ENCODE data around the gene TMEM106B. TPM values are rescaled to one million over a fixed set of nuclear protein-coding genes. Genes with fewer than 3 reads are reported as not detected.

TMEM106B gene
- total RNA-seq, 2 experiments from 2014 or later: 35.1 to 42.5 TPM

DNA sequence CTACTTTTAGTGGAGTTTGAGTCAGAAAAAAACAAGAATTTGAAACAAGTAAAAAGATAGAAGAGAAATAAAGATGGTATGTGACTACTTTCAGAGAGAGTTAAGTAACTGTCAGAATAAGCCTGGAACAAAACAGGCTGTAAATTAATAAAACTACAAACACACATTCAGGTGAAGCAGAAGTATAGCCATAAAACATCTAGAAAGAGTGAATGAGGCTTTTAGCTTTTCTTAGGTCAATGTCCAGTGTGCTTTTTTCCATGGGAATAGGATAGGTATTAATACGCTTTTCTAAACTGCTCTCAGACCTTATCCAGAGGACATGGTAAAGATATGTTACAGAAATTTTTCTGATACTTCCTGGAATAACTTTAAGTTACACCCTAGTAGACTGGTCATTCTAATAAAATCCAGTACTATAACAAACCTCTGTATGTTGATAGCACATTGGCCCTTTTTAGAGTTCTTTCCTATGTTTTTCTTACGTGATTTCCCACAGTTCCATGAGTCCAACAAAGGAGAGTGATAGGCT lies 23.3 kb downstream of the TMEM106B start:
- Mint-ChIP-seq H3K9me3 (peaks cover 5% of the 10 kb centered on the region), H3K36me3 (ENCODE audit: low read depth) (peaks cover 45% of the 10 kb centered on the region), H3K27ac (no peak overlapping the region), H3K4me3 (no peak overlapping the region), H3K4me1 (peaks cover under 1% of the 10 kb centered on the region), H3K27me3 (no peaks in the 10 kb centered on the region)
- ChIA-PET CTCF (no interaction called here), POLR2A (no interaction called here)
- no peak for DNase-seq

DNA sequence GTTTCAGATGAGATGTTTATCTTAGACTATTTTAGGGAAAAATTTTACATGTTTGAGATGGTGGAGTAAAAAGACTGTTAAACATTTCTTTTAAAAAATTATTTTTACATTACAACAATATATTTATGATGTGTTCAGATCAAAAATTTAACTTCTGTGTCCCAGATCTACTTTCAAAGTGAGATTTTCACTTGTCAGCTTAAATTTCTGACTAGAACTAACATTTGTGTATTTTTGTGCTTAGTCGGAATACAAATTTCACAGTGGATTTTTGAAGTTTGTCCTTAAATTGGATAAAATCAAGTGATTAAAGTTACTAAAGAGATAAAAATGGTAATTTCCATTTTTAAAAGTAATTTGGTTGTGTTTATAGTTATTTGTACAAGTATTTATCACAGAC lies 24.9 kb downstream of the TMEM106B start:
- H3K27ac Mint-ChIP-seq: no peak overlapping the region
- peaks cover 5% of the 10 kb centered on the region for H3K9me3 Mint-ChIP-seq
- ChIA-PET POLR2A (no interaction called here), CTCF (no interaction called here)
- H3K4me1 Mint-ChIP-seq: peaks cover 12% of the 10 kb centered on the region
- no peaks in the 10 kb centered on the region for H3K27me3 Mint-ChIP-seq
- peaks cover 49% of the 10 kb centered on the region for H3K36me3 Mint-ChIP-seq (ENCODE audit: low read depth)
- no peak for DNase-seq
- H3K4me3 Mint-ChIP-seq: no peak overlapping the region

DNA sequence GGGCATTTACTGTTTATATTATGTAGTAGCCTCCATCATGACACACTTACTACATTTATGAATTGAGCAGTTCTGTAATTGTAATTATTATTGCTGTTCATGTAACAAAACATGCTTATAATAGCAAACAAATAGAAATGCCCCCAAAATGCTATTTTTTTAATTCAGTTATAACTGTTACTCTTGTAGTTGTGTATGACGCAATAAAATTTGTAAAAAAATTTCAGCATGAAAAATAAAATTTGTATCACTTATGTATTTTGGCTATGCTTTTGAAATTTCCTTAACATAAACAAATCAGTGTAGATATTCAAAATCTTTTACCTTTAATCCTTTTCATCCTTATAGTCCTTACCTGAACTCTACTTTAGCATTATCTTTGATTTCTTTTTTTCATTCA lies 25.9 kb downstream of the TMEM106B start:
- Mint-ChIP-seq H3K4me1 (peaks cover 12% of the 10 kb centered on the region), H3K36me3 (ENCODE audit: low read depth) (peaks cover 52% of the 10 kb centered on the region), H3K27ac (no peak overlapping the region), H3K27me3 (no peaks in the 10 kb centered on the region), H3K9me3 (peaks cover 9% of the 10 kb centered on the region), H3K4me3 (no peak overlapping the region)
- DNase-seq: no peak
- ChIA-PET POLR2A (no interaction called here), CTCF (no interaction called here)

DNA sequence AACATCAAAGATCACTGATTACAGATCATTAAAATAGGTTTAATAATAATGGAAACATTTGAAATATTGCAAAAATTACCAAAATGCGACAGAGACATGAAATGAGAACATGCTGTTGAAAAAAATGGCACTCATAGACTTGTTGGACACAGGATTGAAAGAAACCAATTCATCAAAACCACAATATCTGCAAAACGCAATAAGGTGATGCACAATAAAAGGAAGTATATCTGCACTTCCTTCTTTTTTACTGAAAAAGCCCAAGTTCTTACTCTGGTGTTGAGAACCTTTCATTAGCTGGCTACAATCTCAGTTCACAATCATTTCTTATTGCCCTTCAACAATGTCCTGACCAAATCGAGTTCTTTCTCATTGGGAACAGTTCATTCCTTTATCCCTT lies 28.7 kb downstream of the TMEM106B start:
- CTCF ChIA-PET: interaction anchor here (0.7 to 1.9 kb wide), 2 partner anchors 18 to 54 kb away, joined by 4 to 7 read pairs; no protein-coding TSS in a partner anchor
- no peaks in the 10 kb centered on the region for H3K27me3 Mint-ChIP-seq

DNA sequence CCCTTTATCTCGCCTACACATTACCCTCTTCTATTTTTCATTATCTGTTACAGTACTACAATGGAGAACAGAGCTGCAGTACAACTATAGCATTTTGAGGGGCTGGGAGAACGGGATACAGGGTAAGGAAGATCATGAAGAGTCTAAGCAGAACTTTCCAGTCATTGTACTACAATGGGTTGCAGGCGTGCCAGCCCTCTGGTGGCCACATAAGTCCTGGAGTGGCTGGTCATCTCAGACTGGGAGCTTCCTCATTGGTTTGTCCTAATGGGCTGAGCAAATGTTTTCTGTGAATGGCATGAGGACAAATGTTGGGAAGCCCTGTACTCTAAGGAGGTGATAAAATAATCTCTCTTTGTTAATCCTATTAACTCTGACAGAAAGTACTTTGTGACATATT lies 33.0 kb downstream of the TMEM106B start:
- Mint-ChIP-seq H3K36me3 (ENCODE audit: low read depth) (peaks cover 17% of the 10 kb centered on the region), H3K9me3 (peaks cover 5% of the 10 kb centered on the region), H3K27ac (no peak overlapping the region), H3K27me3 (no peaks in the 10 kb centered on the region), H3K4me1 (peaks cover 12% of the 10 kb centered on the region), H3K4me3 (no peak overlapping the region)
- ChIA-PET CTCF (interaction anchor here (1.3 kb wide), 1 partner anchor 48 kb away, joined by 8 read pairs; no protein-coding TSS in a partner anchor), POLR2A (no interaction called here)
- no peak for DNase-seq

More for the DNA sequence above, 28.7 kb downstream of the TMEM106B start:
- H3K27ac Mint-ChIP-seq: peak overlapping the region; percentile 54
- peaks cover 39% of the 10 kb centered on the region for H3K36me3 Mint-ChIP-seq (ENCODE audit: low read depth)
- H3K4me3 Mint-ChIP-seq: no peak overlapping the region
- no peak for DNase-seq
- peaks cover 12% of the 10 kb centered on the region for H3K4me1 Mint-ChIP-seq
- H3K9me3 Mint-ChIP-seq: peaks cover 9% of the 10 kb centered on the region
- POLR2A ChIA-PET: no interaction called here

DNA sequence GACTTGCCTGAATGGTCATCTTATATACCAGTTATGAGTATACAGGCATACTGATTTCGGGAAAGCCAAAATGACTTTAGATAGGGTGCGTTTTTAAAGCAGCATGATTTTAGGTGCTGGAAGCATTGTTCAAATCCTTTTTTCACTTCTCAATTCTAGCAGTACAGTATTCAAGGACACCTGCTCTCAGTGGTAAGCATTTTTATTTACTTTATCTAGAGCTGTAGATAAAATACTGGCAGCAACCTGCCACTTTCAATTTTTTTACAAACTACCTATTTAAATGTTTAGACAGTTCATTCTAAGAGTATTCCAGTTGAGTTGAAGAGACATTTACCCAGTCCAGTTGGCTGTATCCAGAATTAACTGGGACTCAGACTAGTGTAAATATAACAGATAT lies 33.6 kb downstream of the TMEM106B start:
- DNase-seq: no peak
- Mint-ChIP-seq H3K9me3 (peaks cover 7% of the 10 kb centered on the region), H3K36me3 (ENCODE audit: low read depth) (peaks cover 14% of the 10 kb centered on the region), H3K4me3 (no peak overlapping the region), H3K4me1 (peaks cover 9% of the 10 kb centered on the region), H3K27me3 (no peaks in the 10 kb centered on the region), H3K27ac (no peak overlapping the region)
- ChIA-PET POLR2A (no interaction called here), CTCF (interaction anchor here (0.7 to 1.3 kb wide), 2 partner anchors 25 to 47 kb away, joined by 3 to 8 read pairs; no protein-coding TSS in a partner anchor)

DNA sequence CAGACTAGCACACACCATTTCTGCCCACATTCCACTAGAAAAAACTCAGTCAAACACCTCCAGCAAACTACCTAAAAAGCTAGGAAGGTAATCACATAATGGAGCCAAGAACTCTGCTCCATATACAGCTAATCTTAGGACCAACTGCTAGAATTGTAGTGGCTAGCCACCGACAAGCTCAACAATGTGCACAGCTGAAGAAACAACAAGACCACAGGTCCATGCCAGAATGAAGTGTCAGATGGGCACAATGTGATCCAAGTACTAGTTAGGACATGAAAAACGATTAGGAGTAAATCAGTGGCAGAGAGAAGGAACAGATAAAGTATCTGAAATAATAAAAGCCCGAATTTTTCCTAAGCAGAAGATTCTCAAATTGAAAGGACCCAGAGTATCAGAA lies 38.6 kb downstream of the TMEM106B start:
- H3K4me1 Mint-ChIP-seq: no peaks in the 10 kb centered on the region

DNA sequence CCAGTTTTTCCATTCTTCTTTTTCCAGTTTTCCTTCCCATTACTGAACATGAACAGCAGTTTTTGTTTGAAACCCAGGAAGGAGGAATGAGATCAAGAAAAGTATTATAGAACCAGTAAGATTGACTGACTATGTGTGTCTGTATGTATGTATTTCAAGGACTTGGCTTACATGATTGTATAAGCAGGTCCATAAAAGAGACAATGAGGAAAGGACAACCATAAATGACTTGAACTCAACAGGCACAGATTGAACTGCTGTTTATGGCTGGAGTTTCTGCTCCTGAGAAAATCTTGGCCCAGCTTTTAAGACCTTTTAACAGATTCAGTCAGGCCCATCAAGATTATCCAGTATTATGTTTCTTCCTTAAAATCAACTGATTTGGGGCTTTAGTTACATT lies 39.1 kb downstream of the TMEM106B start:
- ChIA-PET POLR2A (no interaction called here), CTCF (no interaction called here)
- Mint-ChIP-seq H3K36me3 (ENCODE audit: low read depth) (peaks cover 15% of the 10 kb centered on the region), H3K4me3 (no peak overlapping the region), H3K27me3 (peaks cover 5% of the 10 kb centered on the region), H3K9me3 (peaks cover 27% of the 10 kb centered on the region), H3K27ac (no peak overlapping the region), H3K4me1 (no peaks in the 10 kb centered on the region)
- no peak for DNase-seq

More for the DNA sequence above, 38.6 kb downstream of the TMEM106B start:
- Mint-ChIP-seq H3K36me3 (ENCODE audit: low read depth) (peaks cover 15% of the 10 kb centered on the region), H3K27me3 (peaks cover 5% of the 10 kb centered on the region), H3K27ac (no peak overlapping the region), H3K9me3 (peaks cover 27% of the 10 kb centered on the region), H3K4me3 (no peak overlapping the region)
- ChIA-PET POLR2A (no interaction called here), CTCF (no interaction called here)
- no peak for DNase-seq

DNA sequence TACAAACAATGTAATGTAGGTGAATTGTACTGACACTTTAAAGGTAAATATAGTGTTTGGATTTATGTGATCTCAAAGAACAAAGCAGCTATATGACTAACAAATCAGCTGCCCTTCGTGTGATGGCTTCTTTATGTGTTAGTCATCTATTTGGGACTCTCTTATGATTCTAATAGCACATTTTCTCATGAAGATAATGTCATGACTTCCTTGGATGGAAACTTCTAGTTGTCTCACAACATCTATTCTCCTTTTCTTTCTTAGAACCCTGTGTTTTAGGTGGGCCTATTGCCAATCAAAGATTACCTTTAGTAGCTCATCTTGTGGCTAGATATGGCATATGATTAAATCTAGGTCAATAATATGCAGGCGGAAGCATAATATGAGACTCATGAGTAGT lies 45.0 kb downstream of the TMEM106B start:
- DNase-seq: no peak

DNA sequence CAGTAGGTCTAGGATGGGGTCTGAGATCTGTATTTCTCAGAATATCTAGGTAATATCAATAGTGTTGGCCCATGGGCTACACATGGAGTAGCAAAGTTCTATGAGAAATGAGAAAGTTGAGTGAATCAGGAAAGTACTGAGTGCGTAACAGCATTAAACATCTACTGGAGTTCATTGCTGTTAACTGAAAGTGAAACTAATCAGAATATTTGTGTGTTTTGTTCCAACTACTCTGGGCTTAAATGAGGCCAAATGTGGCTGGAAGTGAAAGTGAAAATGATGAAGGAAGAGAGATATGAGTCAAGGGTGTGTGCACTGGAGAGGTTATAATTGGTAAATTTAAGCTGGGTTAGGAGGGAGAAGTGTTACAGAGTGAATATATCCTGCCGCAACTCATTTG lies 46.5 kb downstream of the TMEM106B start:
- DNase-seq: peak; percentile 73
- Mint-ChIP-seq H3K27ac (no peak overlapping the region), H3K9me3 (peaks cover 8% of the 10 kb centered on the region), H3K4me3 (no peak overlapping the region), H3K4me1 (peaks cover 6% of the 10 kb centered on the region), H3K36me3 (ENCODE audit: low read depth) (peaks cover 4% of the 10 kb centered on the region), H3K27me3 (no peaks in the 10 kb centered on the region)
- ChIA-PET POLR2A (no interaction called here), CTCF (interaction anchor here (1.0 kb wide), 1 partner anchor 18 kb away, joined by 4 read pairs; no protein-coding TSS in a partner anchor)

More for the DNA sequence above, 45.0 kb downstream of the TMEM106B start:
- POLR2A ChIA-PET: no interaction called here
- no peak overlapping the region for H3K4me3 Mint-ChIP-seq
- H3K27me3 Mint-ChIP-seq: peaks cover 5% of the 10 kb centered on the region
- H3K9me3 Mint-ChIP-seq: peaks cover 22% of the 10 kb centered on the region
- peaks cover 6% of the 10 kb centered on the region for H3K4me1 Mint-ChIP-seq
- CTCF ChIA-PET: interaction anchor here (0.6 to 1.2 kb wide), 2 partner anchors 24 to 46 kb away, joined by 3 to 4 read pairs; partner anchors contain the start of gene TMEM106B
- H3K27ac Mint-ChIP-seq: no peak overlapping the region
- H3K36me3 Mint-ChIP-seq (ENCODE audit: low read depth): peaks cover 15% of the 10 kb centered on the region

DNA sequence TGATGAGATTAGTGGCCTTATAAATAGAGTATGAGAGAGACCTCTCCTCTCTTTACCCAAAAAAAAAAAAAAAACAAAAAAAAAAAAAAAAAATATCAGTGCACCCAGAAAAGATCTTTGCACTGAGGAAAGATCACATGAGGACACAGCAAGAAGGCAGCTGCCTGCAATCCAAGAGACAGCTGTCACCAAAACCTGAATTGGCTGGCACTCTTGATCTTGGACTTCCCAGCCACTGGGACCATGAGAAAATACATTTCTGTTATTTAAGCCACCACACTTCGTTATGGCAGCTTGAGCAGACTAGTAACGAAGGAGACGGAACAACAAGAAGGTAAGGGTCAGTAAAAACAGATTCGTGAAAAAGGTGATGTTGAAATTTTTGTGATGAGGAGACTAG lies 47.0 kb downstream of the TMEM106B start:
- POLR2A ChIA-PET: no interaction called here

DNA sequence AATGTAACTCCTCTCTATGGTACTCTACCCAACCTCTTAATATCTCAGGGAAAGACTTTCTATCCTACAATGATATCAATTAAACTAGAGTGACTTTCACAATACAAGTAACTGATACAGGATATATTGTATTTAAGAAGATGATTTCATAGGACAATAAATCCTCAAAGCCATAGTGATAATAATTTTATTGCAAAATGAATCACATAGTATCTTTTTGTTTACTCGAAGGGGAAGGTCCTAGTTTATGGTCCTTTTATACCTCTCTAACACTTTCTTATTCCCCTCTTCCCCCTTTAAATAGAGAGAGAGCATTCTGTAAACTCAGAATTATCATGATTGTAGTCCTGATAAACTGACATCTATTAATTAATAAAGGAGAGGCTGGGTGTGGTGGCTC lies 56.4 kb downstream of the TMEM106B start:
- Mint-ChIP-seq H3K27me3 (peaks cover 2% of the 10 kb centered on the region), H3K4me3 (no peak overlapping the region), H3K27ac (no peak overlapping the region), H3K9me3 (no peaks in the 10 kb centered on the region), H3K36me3 (ENCODE audit: low read depth) (no peaks in the 10 kb centered on the region), H3K4me1 (no peaks in the 10 kb centered on the region)
- ChIA-PET POLR2A (no interaction called here), CTCF (no interaction called here)
- no peak for DNase-seq

More for the DNA sequence above, 47.0 kb downstream of the TMEM106B start:
- Mint-ChIP-seq H3K9me3 (peaks cover 8% of the 10 kb centered on the region), H3K27me3 (no peaks in the 10 kb centered on the region), H3K36me3 (ENCODE audit: low read depth) (peaks cover 3% of the 10 kb centered on the region), H3K27ac (no peak overlapping the region), H3K4me3 (no peak overlapping the region), H3K4me1 (peaks cover 6% of the 10 kb centered on the region)
- DNase-seq: no peak
- CTCF ChIA-PET: interaction anchor here (1.0 kb wide), 1 partner anchor 18 kb away, joined by 4 read pairs; no protein-coding TSS in a partner anchor

DNA sequence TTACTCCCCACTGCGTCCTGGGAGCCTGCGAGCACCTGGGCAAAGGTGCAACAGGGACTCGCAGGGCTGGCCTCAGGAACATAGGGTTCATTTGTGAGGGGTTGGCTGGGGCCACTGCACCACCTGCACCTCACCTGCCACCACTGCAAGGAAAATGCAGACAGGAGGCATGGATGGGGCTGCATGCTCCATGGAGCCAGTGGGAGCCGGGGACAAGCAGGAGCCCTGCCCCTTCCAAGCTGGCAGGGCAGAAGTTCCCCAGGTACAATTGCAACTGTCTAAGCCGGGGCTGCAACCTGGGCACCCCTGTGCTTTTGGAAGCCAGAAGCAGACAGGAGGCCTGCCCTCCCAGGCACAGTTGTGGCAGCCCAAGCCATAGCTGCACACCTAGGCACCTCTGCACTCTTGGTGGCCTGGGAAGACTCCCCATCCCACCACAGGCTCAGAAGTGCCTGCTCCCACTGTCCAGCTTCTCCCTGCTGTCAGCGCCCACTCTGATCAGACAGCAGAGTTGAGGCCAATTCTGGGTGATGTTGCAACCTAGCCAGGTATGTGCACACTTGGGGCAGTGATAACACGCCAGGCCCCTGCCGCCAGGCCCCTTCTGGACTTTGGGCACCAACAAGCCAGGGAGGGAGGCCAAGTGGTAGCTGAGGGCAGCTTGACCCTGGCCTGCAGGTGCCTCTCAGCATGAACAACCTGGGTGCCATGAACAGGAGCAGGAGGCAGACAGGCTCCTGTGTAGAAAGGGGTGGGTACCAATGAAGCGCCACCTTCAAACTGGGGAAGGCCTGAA lies 58.2 kb downstream of the TMEM106B start:
- H3K4me1 Mint-ChIP-seq: no peaks in the 10 kb centered on the region
- H3K27me3 Mint-ChIP-seq: peaks cover 6% of the 10 kb centered on the region
- DNase-seq: no peak
- ChIA-PET CTCF (interaction anchor here (0.8 kb wide), 1 partner anchor 23 kb away, joined by 3 read pairs; no protein-coding TSS in a partner anchor), POLR2A (no interaction called here)
- no peaks in the 10 kb centered on the region for H3K9me3 Mint-ChIP-seq
- H3K27ac Mint-ChIP-seq: no peak overlapping the region
- H3K4me3 Mint-ChIP-seq: no peak overlapping the region
- H3K36me3 Mint-ChIP-seq (ENCODE audit: low read depth): no peaks in the 10 kb centered on the region

Data from activated CD4-positive, alpha-beta T cell treated with anti-CD3 and anti-CD28 coated beads, Interleukin-2, amount 10 ng/mL, durations not matched to agents 7 days and 5 days (primary cell).